SK-N-SH (cell line): ENCODE results near the gene RNF121. TPM values are rescaled to one million over a fixed set of nuclear protein-coding genes. Genes with fewer than 3 reads are reported as not detected.
A peak's percentile ranks its signal among the peaks of the same experiment; 100 is the strongest.
"Not testable (repeated sequence)": the region's sequence is repeated elsewhere in the genome, so short reads cannot be mapped to it uniquely, and the experiment has no call there.

ENCODE experiments used
- CTCF ChIA-PET: fragments of 300-600, 350-600 bp; formaldehyde crosslinking; extraction: SDS; loops from one replicate; lab custom pipeline; 2021; lab: Yijun Ruan, JAX
- POLR2A ChIA-PET: fragments of 350-600 bp; sonication (Branson Sonifier 250); formaldehyde crosslinking; extraction: SDS; loops from one replicate; lab custom pipeline; 2020; ENCODE audit warnings: antibody characterized with exemption, inconsistent platforms; lab: Yijun Ruan, JAX
- DNase-seq: peaks from one replicate; pipeline ENCODE4 v3.0.0; 2012
- H2AFZ ChIP-seq: fragments of 200-600 bp; sonication (generic); 2 replicates; pipeline ENCODE4 v1.8.1; 2016; ENCODE audit warnings: antibody characterized with exemption, mild to moderate bottlenecking, low read depth
- H3F3A ChIP-seq: fragments of 200-600 bp; sonication (generic); replicated peaks from 2 replicates; pipeline ENCODE3; 2016; ENCODE audit warnings: antibody characterized with exemption, mild to moderate bottlenecking; ENCODE audit not compliant: insufficient read depth
- H3K27ac ChIP-seq, 2 experiments: fragments of 200-500 bp in 1 of 2; fragments of 200-600 bp in 1 of 2; sonication (Bioruptor generic) in 1 of 2; sonication (generic), shearing (Covaris generic) in 1 of 2; 2 replicates each; pipeline versions ENCODE4 v1.5.1 to v1.6.1; 2014 to 2016; ENCODE audit warnings: low read depth in 2 of 2, inconsistent platforms in 1 of 2, low read length in 1 of 2, mild to moderate bottlenecking in 1 of 2, mixed read lengths in 1 of 2
- H3K27me3 ChIP-seq: fragments of 200-600 bp; sonication (generic), shearing (Covaris generic); 2 replicates; pipeline ENCODE4 v1.6.1; 2016; ENCODE audit warnings: mixed run types; ENCODE audit not compliant: insufficient read depth
- H3K36me3 ChIP-seq, 2 experiments: fragments of 200-500 bp in 1 of 2; fragments of 200-600 bp in 1 of 2; sonication (Bioruptor generic) in 1 of 2; sonication (generic) in 1 of 2; replicated peaks in 1 of 2; 2 replicates each; pipeline versions ENCODE3 to v1.5.1; 2014 to 2016; ENCODE audit warnings: low read length in 1 of 2, mild to moderate bottlenecking in 1 of 2; ENCODE audit not compliant: insufficient read depth in 2 of 2, control insufficient read depth in 1 of 2
- H3K4me1 ChIP-seq, 2 experiments: fragments of 200-500 bp in 1 of 2; fragments of 200-600 bp in 1 of 2; sonication (Bioruptor generic) in 1 of 2; sonication (generic), shearing (Covaris generic) in 1 of 2; 2 replicates each; pipeline versions ENCODE4 v1.5.1 to v1.6.1; 2014 to 2016; ENCODE audit warnings: low read depth in 1 of 2, low read length in 1 of 2, mixed run types in 1 of 2; ENCODE audit not compliant: insufficient read depth in 2 of 2, control insufficient read depth in 1 of 2
- H3K4me2 ChIP-seq: fragments of 200-600 bp; sonication (generic), shearing (Covaris generic); 2 replicates; pipeline ENCODE4 v1.6.1; 2017; ENCODE audit warnings: mixed run types
- H3K4me3 ChIP-seq, 2 experiments: fragments of 200-500 bp in 1 of 2; fragments of 200-600 bp in 1 of 2; sonication (Bioruptor generic) in 1 of 2; sonication (generic), shearing (Covaris generic) in 1 of 2; 2 replicates each; pipeline versions ENCODE4 v1.5.1 to v1.8.1; 2014 to 2016; ENCODE audit warnings: low read depth in 2 of 2, inconsistent platforms in 1 of 2, low read length in 1 of 2, mild to moderate bottlenecking in 1 of 2, mixed read lengths in 1 of 2, moderate library complexity in 1 of 2
- H3K79me2 ChIP-seq: fragments of 200-600 bp; sonication (generic); 2 replicates; pipeline ENCODE4 v1.8.1; 2017; ENCODE audit warnings: mild to moderate bottlenecking; ENCODE audit not compliant: insufficient read depth
- H3K9ac ChIP-seq: fragments of 200-600 bp; sonication (generic); 2 replicates; pipeline ENCODE4 v1.6.1; 2017; ENCODE audit warnings: mixed run types
- H3K9me2 ChIP-seq: fragments of 200-600 bp; sonication (generic); 2 replicates; pipeline ENCODE4 v1.6.1; 2017; ENCODE audit warnings: mixed run types
- H3K9me3 ChIP-seq: fragments of 200-600 bp; sonication (generic); 2 replicates; pipeline ENCODE4 v1.6.1; 2017; ENCODE audit warnings: mixed run types, mild to moderate bottlenecking, moderate library complexity
- H4K20me1 ChIP-seq: fragments of 200-600 bp; sonication (generic); 2 replicates; pipeline ENCODE4 v1.6.1; 2017; ENCODE audit warnings: mild to moderate bottlenecking, mixed run types; ENCODE audit not compliant: insufficient read depth
- CTCF ChIP-seq: fragments of 200-600 bp; sonication (generic); IDR thresholded peaks from 2 replicates; pipeline ENCODE4 v1.6.1; 2017; ENCODE audit warnings: antibody characterized with exemption, mild to moderate bottlenecking, moderate library complexity
- FOSL2 ChIP-seq: IDR thresholded peaks from 2 replicates; pipeline ENCODE4 v1.4.0; 2012; ENCODE audit warnings: low read depth, mild to moderate bottlenecking, moderate library complexity, borderline replicate concordance
- FOXJ3 ChIP-seq: sonication (generic); formaldehyde crosslinking; IDR thresholded peaks from 2 replicates; pipeline ENCODE4 v1.5.1; 2020; ENCODE audit warnings: mild to moderate bottlenecking, missing genetic modification reagents
- GABPA ChIP-seq: IDR thresholded peaks from 2 replicates; pipeline ENCODE4 v1.4.0; 2012; ENCODE audit warnings: low read depth, mild to moderate bottlenecking
- JUND ChIP-seq: IDR thresholded peaks from 2 replicates; pipeline ENCODE4 v1.4.0; 2012
- MEF2A ChIP-seq: IDR thresholded peaks from 2 replicates; pipeline ENCODE4 v1.4.0; 2012; ENCODE audit warnings: low read depth, borderline replicate concordance
- NFIC ChIP-seq: IDR thresholded peaks from 2 replicates; pipeline ENCODE4 v1.4.0; 2012; ENCODE audit warnings: borderline replicate concordance
- PBX3 ChIP-seq: IDR thresholded peaks from 2 replicates; pipeline ENCODE4; 2012
- POLR2AphosphoS5 ChIP-seq: IDR thresholded peaks from 2 replicates; pipeline ENCODE4 v1.6.1; 2012; ENCODE audit warnings: low read depth, low read length
- YY1 ChIP-seq: IDR thresholded peaks from 2 replicates; pipeline ENCODE4 v1.4.0; 2012; ENCODE audit warnings: low read depth, mild to moderate bottlenecking
- WGBS: methylation state at CpG from one replicate; pipeline ENCODE4 v1.1.6; 2017; ENCODE audit warnings: low lambda C conversion rate; 5-methylcytosine and 5-hydroxymethylcytosine counted together
- polyA plus RNA-seq, 3 experiments: library from polyadenylated mRNA; depleted of rRNA; stranded (reverse); fragments of >200 nt; gene quantifications; 2 replicates each; pipeline ENCODE4 v1.2.3, GENCODE V29; 2012
- TF ChIP-seq, protein P1 (sequence below): IDR thresholded peaks from 2 replicates; pipeline ENCODE4 v1.6.1; 2012; ENCODE audit warnings: mild to moderate bottlenecking, low read depth, low read length, moderate library complexity
- TF ChIP-seq, protein P2 (sequence below): fragments of 150-350 bp; IDR thresholded peaks from 2 replicates; pipeline ENCODE4 v1.6.1; 2016; ENCODE audit warnings: mild to moderate bottlenecking, low read depth, low read length

The RNF121 gene
- polyA plus RNA-seq, 1 of the 3 experiments (the other 2 are of a cell fraction), result 49.5 TPM

GRCh38 chr11:71911321-71911985, 17.4 kb upstream of the RNF121 start:
- H2AFZ ChIP-seq, H3K9ac ChIP-seq, DNase-seq, POLR2A ChIA-PET, H3K79me2 ChIP-seq, H3K27me3 ChIP-seq, H3K9me3 ChIP-seq, H3K27ac ChIP-seq, H3K9me2 ChIP-seq, H3K4me2 ChIP-seq, CTCF ChIA-PET, H3K36me3 ChIP-seq, H4K20me1 ChIP-seq, H3K4me3 ChIP-seq, H3K4me1 ChIP-seq: not testable (repeated sequence)
- TF ChIP-seq CTCF, result peak; percentile 27; the same call in 1 of the 2 replicates
- H3F3A ChIP-seq, result peaks cover 14% of the 10 kb centered on the region
- WGBS, result 87% methylated on average over 8 of the region's 10 CpGs

DNA sequence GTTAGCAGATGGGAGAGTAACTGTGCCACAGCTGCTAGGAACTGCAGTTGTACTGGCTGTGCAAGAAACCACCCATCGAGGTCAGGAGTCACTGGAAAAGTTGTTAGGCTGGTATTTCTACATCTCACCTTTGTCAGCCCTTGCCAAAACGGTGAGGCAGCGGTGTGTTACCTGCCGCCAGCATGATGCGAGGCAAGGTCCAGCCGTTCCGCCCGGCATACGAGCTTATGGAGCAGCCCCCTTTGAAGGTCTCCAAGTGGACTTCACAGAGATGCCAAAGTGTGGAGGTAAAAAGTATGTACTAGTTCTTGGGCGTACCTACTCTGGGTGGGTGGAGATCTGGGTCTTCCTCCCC, 16.9 kb upstream of the RNF121 start:
- H3F3A ChIP-seq, result peaks cover 14% of the 10 kb centered on the region
- CTCF ChIA-PET, H3K9ac ChIP-seq, DNase-seq, H3K27ac ChIP-seq, H3K27me3 ChIP-seq, H3K9me2 ChIP-seq, H3K36me3 ChIP-seq, H4K20me1 ChIP-seq, POLR2A ChIA-PET, H3K9me3 ChIP-seq, H3K4me3 ChIP-seq, H3K4me1 ChIP-seq, H3K79me2 ChIP-seq, H3K4me2 ChIP-seq, H2AFZ ChIP-seq: not testable (repeated sequence)
- 91% methylated on average over 10 of the region's 10 CpGs for WGBS

DNA sequence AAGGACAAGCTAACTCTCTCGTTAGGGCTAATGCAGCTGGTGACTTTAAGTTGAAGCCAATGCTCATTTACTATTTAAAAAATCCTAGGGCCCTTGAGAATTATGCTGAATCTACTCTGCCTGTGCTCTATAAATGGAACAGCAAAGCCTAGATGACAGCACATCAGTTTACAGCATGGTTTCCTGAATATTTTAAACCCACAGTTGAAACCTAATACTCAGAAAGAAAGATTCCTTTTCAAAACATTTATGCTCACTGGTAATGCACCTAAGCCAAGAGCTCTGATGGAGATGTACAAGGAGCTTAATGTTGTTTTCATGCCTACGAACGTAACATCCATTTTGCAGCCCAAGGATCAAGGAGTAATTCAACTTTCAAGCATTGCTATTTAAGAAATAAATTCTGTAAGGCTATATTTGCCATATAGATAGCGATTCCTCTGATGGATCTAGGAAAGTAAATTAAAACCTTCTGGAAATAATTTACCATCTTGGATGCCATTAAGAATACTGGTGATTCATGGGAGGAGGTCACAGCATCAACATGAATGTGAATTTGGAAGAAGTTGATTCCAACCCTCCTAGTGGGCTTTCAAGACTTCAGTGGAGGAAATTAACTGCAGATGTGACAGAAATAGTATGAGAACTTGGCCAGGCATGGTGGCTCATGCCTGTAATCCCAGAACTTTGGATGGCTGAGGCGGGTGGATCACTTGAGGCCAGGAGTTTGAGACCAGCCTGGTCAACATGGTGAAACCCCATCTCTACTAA, 14.9 kb upstream of the RNF121 start:
- Histone ChIP-seq H3K9me2 (no peaks in the 10 kb centered on the region), H3K27me3 (no peaks in the 10 kb centered on the region), H2AFZ (no peak overlapping the region), H3K9ac (no peak overlapping the region), H3K36me3 (peaks cover 6 to 7% of the 10 kb centered on the region in 2 experiments), H3K4me3 (no peak overlapping the region), H3K9me3 (no peaks in the 10 kb centered on the region), H3K4me1 (no peaks in the 10 kb centered on the region; a peak in 1 of 4 replicates), H3F3A (peaks cover 14% of the 10 kb centered on the region), H3K79me2 (no peaks in the 10 kb centered on the region), H3K27ac (peak overlapping the region; percentile 31 to 79; a peak in 3 of 4 replicates), H3K4me2 (peak overlapping the region; percentile 6; the same call in 1 of the 2 replicates), H4K20me1 (peaks cover 4% of the 10 kb centered on the region; the same call in 1 of the 2 replicates)
- POLR2A ChIA-PET, result no interaction called here
- DNase-seq, result no peak
- WGBS, result 57% methylated on average over 5 of the region's 5 CpGs
- CTCF ChIA-PET, result no interaction called here
- no peak for TF ChIP-seq YY1
- TF ChIP-seq NFIC, result peak; percentile 3; the same call in 1 of the 2 replicates
- TF ChIP-seq, protein P1, sequence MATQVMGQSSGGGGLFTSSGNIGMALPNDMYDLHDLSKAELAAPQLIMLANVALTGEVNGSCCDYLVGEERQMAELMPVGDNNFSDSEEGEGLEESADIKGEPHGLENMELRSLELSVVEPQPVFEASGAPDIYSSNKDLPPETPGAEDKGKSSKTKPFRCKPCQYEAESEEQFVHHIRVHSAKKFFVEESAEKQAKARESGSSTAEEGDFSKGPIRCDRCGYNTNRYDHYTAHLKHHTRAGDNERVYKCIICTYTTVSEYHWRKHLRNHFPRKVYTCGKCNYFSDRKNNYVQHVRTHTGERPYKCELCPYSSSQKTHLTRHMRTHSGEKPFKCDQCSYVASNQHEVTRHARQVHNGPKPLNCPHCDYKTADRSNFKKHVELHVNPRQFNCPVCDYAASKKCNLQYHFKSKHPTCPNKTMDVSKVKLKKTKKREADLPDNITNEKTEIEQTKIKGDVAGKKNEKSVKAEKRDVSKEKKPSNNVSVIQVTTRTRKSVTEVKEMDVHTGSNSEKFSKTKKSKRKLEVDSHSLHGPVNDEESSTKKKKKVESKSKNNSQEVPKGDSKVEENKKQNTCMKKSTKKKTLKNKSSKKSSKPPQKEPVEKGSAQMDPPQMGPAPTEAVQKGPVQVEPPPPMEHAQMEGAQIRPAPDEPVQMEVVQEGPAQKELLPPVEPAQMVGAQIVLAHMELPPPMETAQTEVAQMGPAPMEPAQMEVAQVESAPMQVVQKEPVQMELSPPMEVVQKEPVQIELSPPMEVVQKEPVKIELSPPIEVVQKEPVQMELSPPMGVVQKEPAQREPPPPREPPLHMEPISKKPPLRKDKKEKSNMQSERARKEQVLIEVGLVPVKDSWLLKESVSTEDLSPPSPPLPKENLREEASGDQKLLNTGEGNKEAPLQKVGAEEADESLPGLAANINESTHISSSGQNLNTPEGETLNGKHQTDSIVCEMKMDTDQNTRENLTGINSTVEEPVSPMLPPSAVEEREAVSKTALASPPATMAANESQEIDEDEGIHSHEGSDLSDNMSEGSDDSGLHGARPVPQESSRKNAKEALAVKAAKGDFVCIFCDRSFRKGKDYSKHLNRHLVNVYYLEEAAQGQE, result no peak
- 0 out of 2 replicates have a peak, but pooled peaks have one; percentile 16 for TF ChIP-seq MEF2A
- TF ChIP-seq JUND, result no peak
- TF ChIP-seq FOSL2, result no peak
- peak; percentile 21; the same call in 1 of the 2 replicates for TF ChIP-seq POLR2AphosphoS5
- peak; percentile 64; the same call in 1 of the 2 replicates for TF ChIP-seq PBX3
- no peak for TF ChIP-seq FOXJ3 (CRISPR knock-in tag)
- no peak for TF ChIP-seq GABPA
- TF ChIP-seq, protein P2, sequence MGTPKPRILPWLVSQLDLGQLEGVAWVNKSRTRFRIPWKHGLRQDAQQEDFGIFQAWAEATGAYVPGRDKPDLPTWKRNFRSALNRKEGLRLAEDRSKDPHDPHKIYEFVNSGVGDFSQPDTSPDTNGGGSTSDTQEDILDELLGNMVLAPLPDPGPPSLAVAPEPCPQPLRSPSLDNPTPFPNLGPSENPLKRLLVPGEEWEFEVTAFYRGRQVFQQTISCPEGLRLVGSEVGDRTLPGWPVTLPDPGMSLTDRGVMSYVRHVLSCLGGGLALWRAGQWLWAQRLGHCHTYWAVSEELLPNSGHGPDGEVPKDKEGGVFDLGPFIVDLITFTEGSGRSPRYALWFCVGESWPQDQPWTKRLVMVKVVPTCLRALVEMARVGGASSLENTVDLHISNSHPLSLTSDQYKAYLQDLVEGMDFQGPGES, result no peak
